Osteoblast (primary cell): ENCODE results near the gene DPP6. TPM values are rescaled to one million over a fixed set of nuclear protein-coding genes. Genes with fewer than 3 reads are reported as not detected.
"Not testable (repeated sequence)": the region's sequence is repeated elsewhere in the genome, so short reads cannot be mapped to it uniquely, and the experiment has no call there.

Source experiments
- DNase-seq: peaks from one replicate; pipeline ENCODE4 v3.0.0; 2011; ENCODE audit warnings: low spot score, mixed read lengths; ENCODE audit not compliant: insufficient read length; ENCODE audit errors: missing footprints
- H2AFZ ChIP-seq: 2 replicates; pipeline ENCODE4 v1.6.0; 2011; ENCODE audit warnings: mild to moderate bottlenecking, low read length
- H3K27ac ChIP-seq: 2 replicates; pipeline ENCODE4 v1.5.1; 2011; ENCODE audit warnings: mild to moderate bottlenecking, low read depth, low read length, moderate library complexity
- H3K27me3 ChIP-seq: 2 replicates; pipeline ENCODE4 v1.6.0; 2012; ENCODE audit warnings: mild to moderate bottlenecking, control low read depth, inconsistent platforms, low read length, moderate library complexity; ENCODE audit not compliant: insufficient read depth
- H3K36me3 ChIP-seq: 2 replicates; pipeline ENCODE4 v1.5.1; 2011; ENCODE audit warnings: mild to moderate bottlenecking, low read length, control low read depth, moderate library complexity; ENCODE audit not compliant: insufficient read depth
- H3K4me1 ChIP-seq: 2 replicates; pipeline ENCODE4 v1.5.1; 2011; ENCODE audit warnings: mild to moderate bottlenecking, low read length, control low read depth, moderate library complexity; ENCODE audit not compliant: insufficient read depth
- H3K4me2 ChIP-seq: 2 replicates; pipeline ENCODE4 v1.6.0; 2011; ENCODE audit warnings: mild to moderate bottlenecking, low read length; ENCODE audit not compliant: insufficient read depth
- H3K4me3 ChIP-seq: fragments of 200-600 bp; sonication (generic); 3 replicates; pipeline ENCODE4 v1.5.1; 2012; ENCODE audit warnings: mild to moderate bottlenecking, low read length, inconsistent platforms; ENCODE audit not compliant: insufficient read depth
- H3K79me2 ChIP-seq: 2 replicates; pipeline ENCODE4 v1.6.0; 2012; ENCODE audit warnings: mild to moderate bottlenecking, low read length, control low read depth, inconsistent platforms; ENCODE audit not compliant: insufficient read depth
- H3K9me3 ChIP-seq: 2 replicates; pipeline ENCODE4 v1.5.1; 2011; ENCODE audit warnings: low read depth, low read length, control low read depth
- H4K20me1 ChIP-seq: 2 replicates; pipeline ENCODE4 v1.6.0; 2012; ENCODE audit warnings: mild to moderate bottlenecking, low read length, control low read depth; ENCODE audit not compliant: insufficient read depth
- total RNA-seq: library from RNA; depleted of rRNA; stranded (reverse); fragments of >200 nt; gene quantifications from 2 replicates; pipeline ENCODE4 v1.2.3, GENCODE V29; 2012
- TF ChIP-seq, protein P1 (sequence below): IDR thresholded peaks from 2 replicates; pipeline ENCODE4 v1.5.1; 2011; ENCODE audit warnings: mild to moderate bottlenecking, low read depth, low read length, moderate library complexity; ENCODE audit errors: extremely low read depth

DPP6 gene
- total RNA-seq, 1 donor, result not detected

DNA sequence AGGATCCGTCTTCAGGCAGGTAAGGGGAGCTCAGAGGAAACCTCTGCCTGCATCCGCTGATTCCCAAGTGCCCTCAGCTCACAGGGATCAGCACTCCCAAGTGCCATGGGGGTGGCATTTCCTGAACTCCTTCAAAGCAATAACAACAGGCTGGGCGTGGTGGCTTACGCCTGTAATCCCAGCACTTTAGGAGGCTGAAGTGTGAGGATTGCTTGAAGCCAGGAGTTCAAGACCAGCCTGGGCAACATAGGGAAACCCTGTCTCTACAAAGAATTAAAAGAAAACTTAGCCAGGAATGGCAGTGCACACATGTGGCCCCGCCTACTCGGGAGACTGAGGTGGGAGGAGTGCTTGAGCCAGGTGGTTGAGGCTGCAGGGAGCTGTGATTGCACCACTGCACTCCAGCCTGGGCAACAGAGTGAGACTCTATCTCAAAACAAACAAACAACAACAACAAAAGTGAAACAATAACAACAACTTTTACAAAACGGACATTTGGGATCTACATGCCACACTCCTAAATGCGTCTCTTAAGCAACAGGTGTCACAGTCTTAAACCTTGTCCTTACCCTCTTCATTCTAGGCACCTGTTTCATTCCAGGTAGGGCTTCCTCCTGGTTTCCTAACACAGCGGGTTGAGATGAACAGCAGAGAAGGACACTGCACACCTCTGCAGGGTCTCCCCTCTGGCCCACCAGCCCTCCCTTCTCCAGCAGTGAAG, 877.0 kb downstream of the DPP6 start:
- DNase-seq, result no peak
- Histone ChIP-seq H3K36me3 (no peaks in the 10 kb centered on the region), H3K79me2 (no peaks in the 10 kb centered on the region), H3K4me2 (peak overlapping the region; percentile 96), H3K4me1 (peaks cover 14% of the 10 kb centered on the region), H3K27ac (peak overlapping the region; percentile 84), H3K4me3 (peak overlapping the region; percentile 82), H2AFZ (peak overlapping the region; percentile 98), H3K27me3 (no peaks in the 10 kb centered on the region), H4K20me1 (no peaks in the 10 kb centered on the region), H3K9me3 (no peaks in the 10 kb centered on the region)
- TF ChIP-seq, protein P1, sequence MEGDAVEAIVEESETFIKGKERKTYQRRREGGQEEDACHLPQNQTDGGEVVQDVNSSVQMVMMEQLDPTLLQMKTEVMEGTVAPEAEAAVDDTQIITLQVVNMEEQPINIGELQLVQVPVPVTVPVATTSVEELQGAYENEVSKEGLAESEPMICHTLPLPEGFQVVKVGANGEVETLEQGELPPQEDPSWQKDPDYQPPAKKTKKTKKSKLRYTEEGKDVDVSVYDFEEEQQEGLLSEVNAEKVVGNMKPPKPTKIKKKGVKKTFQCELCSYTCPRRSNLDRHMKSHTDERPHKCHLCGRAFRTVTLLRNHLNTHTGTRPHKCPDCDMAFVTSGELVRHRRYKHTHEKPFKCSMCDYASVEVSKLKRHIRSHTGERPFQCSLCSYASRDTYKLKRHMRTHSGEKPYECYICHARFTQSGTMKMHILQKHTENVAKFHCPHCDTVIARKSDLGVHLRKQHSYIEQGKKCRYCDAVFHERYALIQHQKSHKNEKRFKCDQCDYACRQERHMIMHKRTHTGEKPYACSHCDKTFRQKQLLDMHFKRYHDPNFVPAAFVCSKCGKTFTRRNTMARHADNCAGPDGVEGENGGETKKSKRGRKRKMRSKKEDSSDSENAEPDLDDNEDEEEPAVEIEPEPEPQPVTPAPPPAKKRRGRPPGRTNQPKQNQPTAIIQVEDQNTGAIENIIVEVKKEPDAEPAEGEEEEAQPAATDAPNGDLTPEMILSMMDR, result no peak

DNA sequence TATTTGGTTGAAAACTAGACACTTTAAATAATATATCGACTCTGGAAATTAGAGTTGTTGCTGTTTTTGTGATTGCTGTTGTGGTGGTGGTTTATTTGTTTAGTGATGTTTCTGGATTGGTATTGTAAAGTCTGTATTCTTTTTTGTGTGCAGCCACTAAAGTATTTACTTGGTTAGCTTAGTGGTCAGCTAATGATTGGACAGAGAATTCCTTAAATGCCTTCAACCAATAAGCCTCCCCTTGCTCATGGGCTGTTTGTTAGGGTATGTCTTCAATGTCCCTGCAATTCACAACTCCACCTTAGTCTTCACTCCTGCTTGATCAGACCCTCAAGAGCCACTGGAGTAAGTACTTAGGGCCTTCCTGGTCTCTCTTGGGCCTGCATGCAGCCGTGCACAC, 879.7 kb downstream of the DPP6 start:
- TF ChIP-seq, protein P1, result no peak
- no peak overlapping the region for H3K4me2 ChIP-seq
- no peaks in the 10 kb centered on the region for H3K36me3 ChIP-seq
- H4K20me1 ChIP-seq, result no peaks in the 10 kb centered on the region
- DNase-seq, result no peak
- H3K79me2 ChIP-seq, result no peaks in the 10 kb centered on the region
- no peak overlapping the region for H3K27ac ChIP-seq
- no peak overlapping the region for H2AFZ ChIP-seq
- H3K27me3 ChIP-seq, result no peaks in the 10 kb centered on the region
- H3K4me1 ChIP-seq, result peaks cover 14% of the 10 kb centered on the region
- no peak overlapping the region for H3K4me3 ChIP-seq
- peaks cover 2% of the 10 kb centered on the region for H3K9me3 ChIP-seq

DNA sequence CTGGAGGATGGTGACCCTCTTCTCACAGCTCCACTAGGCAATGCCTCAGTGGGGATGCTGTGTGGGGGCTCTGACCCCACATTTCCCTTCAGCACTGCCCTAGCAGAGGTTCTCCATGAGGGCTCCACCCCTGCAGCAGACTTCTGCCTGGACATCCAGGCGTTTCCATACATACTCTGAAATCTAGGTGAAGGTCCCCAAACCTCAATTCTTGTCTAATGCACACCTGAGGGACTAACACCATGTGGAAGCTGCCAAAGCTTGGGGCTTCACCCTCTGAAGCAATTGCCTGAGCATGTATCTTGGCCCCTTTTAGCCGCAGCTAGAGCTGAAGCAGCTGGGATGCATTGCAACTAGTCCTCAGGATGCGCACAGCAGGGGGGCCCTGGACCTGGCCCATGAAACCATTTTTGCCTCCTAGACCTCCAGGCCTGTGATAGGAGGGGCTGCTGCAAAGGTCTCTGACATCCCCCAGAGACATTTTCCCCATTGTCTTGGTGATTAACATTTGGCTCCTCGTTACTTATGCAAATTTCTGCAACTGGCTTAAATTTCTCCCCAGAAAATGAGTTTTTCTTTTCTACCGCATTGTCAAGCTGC, 882.3 kb downstream of the DPP6 start:
- H3K79me2 ChIP-seq, H3K9me3 ChIP-seq, H3K4me2 ChIP-seq, H3K4me1 ChIP-seq, H4K20me1 ChIP-seq, H3K27me3 ChIP-seq, H3K27ac ChIP-seq, DNase-seq, H3K36me3 ChIP-seq, H2AFZ ChIP-seq, H3K4me3 ChIP-seq: not testable (repeated sequence)

DNA sequence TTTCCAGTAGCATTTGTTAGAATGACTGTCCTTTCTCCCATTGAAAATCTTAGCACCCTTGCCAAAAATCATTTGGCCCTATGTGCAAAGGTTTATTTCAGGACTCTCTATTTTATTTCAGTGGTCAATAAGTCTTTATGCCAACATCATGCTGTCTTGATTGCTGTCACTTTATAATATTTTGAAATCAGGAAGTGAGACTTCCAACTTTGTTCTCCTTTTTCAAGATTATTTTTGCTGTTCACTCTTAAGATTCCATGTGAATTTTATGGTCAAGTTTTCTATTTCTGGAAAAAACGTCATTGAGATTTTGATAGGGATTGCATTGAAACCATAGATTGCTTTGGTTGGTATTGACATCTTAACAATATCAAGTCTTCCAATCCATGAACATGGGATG, 885.6 kb downstream of the DPP6 start:
- Histone ChIP-seq H3K4me3 (no peak overlapping the region), H3K27ac (no peak overlapping the region), H3K4me2 (no peak overlapping the region), H2AFZ (no peak overlapping the region), H3K4me1 (no peaks in the 10 kb centered on the region), H3K36me3 (no peaks in the 10 kb centered on the region), H3K27me3 (no peaks in the 10 kb centered on the region), H3K79me2 (no peaks in the 10 kb centered on the region), H4K20me1 (no peaks in the 10 kb centered on the region), H3K9me3 (peaks cover 2% of the 10 kb centered on the region)
- DNase-seq, result no peak
- TF ChIP-seq, protein P1, result no peak
